ENCODE measurements around the gene STRN3.
"Not testable (repeated sequence)": the region's sequence is repeated elsewhere in the genome, so short reads cannot be mapped to it uniquely, and the experiment has no call there.

STRN3 gene

GRCh38 chr14:30966415-30967363 is 59.5 kb downstream of the STRN3 start:
- DNase-seq (ENCODE audit: extremely low spot score), result no peak
- CTCF ChIA-PET, result interaction anchor here (0.8 kb wide), 1 partner anchor 13 kb away, joined by 3 read pairs; no protein-coding TSS in a partner anchor
- POLR2A ChIA-PET, result no interaction called here
- no peak for TF ChIP-seq CTCF (IDR thresholded peaks at IDR 0.05; ENCODE audit: control extremely low read depth, extremely low read depth, low read depth, missing control alignments)

- DNase-seq (ENCODE audit: extremely low spot score); POLR2A ChIA-PET: not testable (repeated sequence)
Observed at GRCh38 chr14:30965861-30966260, 60.3 kb downstream of the STRN3 start.

GRCh38 chr14:30962537-30962936 is 63.6 kb downstream of the STRN3 start:
- CTCF ChIA-PET, result interaction anchor here (0.9 to 1.7 kb wide), 3 partner anchors 9 to 18 kb away, joined by 3 to 7 read pairs (median 4); no protein-coding TSS in a partner anchor
- POLR2A ChIA-PET; DNase-seq (ENCODE audit: extremely low spot score): not testable (repeated sequence)

More at GRCh38 chr14:30965861-30966260, 60.3 kb downstream of the STRN3 start:
- CTCF ChIA-PET, result not testable (repeated sequence)

GRCh38 chr14:30961330-30961729 is 64.8 kb downstream of the STRN3 start:
- no peak for DNase-seq (ENCODE audit: extremely low spot score)
- TF ChIP-seq CTCF (IDR thresholded peaks at IDR 0.05; ENCODE audit: control extremely low read depth, extremely low read depth, low read depth, missing control alignments), result no peak
- CTCF ChIA-PET, result interaction anchor here (1.4 kb wide), 1 partner anchor 10 kb away, joined by 4 read pairs; no protein-coding TSS in a partner anchor
- POLR2A ChIA-PET, result no interaction called here

GRCh38 chr14:30960216-30960615 is 66.0 kb downstream of the STRN3 start:
- ChIA-PET POLR2A (no interaction called here), CTCF (interaction anchor here (0.8 to 1.0 kb wide), 2 partner anchors 12 to 205 kb away, joined by 3 read pairs; no protein-coding TSS in a partner anchor)
- DNase-seq (ENCODE audit: extremely low spot score), result no peak
- no peak for TF ChIP-seq CTCF (IDR thresholded peaks at IDR 0.05; ENCODE audit: control extremely low read depth, extremely low read depth, low read depth, missing control alignments)

GRCh38 chr14:30958555-30959407 is 67.4 kb downstream of the STRN3 start:
- CTCF ChIA-PET, result interaction anchor here (1.4 to 2.2 kb wide), 3 partner anchors 18 to 29 kb away, joined by 5 to 8 read pairs (median 5); no protein-coding TSS in a partner anchor
- peak; percentile 44 for DNase-seq (ENCODE audit: extremely low spot score)
- TF ChIP-seq CTCF (IDR thresholded peaks at IDR 0.05; ENCODE audit: control extremely low read depth, extremely low read depth, low read depth, missing control alignments), result no peak
- POLR2A ChIA-PET, result no interaction called here

GRCh38 chr14:30957813-30958370 is 68.3 kb downstream of the STRN3 start:
- POLR2A ChIA-PET, result no interaction called here
- DNase-seq (ENCODE audit: extremely low spot score), result no peak
- CTCF ChIA-PET, result interaction anchor here (0.9 to 2.2 kb wide), 5 partner anchors 12 to 126 kb away, joined by 3 to 8 read pairs (median 5); no protein-coding TSS in a partner anchor
- TF ChIP-seq CTCF (IDR thresholded peaks at IDR 0.05; ENCODE audit: control extremely low read depth, extremely low read depth, low read depth, missing control alignments), result no peak

Data from GM10248 (cell line).